Pancreas (tissue), 10 donors: Measurements from ENCODE around the gene ZFYVE27. TPM values are rescaled to one million over a fixed set of nuclear protein-coding genes. Genes with fewer than 3 reads are reported as not detected.
A peak's percentile ranks its signal among the peaks of the same experiment; 100 is the strongest.

Experiments used
- ATAC-seq, 4 donors: fragments of 200-7000 bp; cut with Tn5 transposase; one replicate each; pipeline versions ENCODE4 v1.8.0 to v1.9.1; 2020; ENCODE audit warnings: mild to moderate bottlenecking in 4 of 4, moderate library complexity in 4 of 4
- DNase-seq, 6 donors: peaks; one replicate each; pipeline ENCODE4 v3.0.0-alpha.2; 2020
- FAIRE-seq: peaks from 2 replicates; lab custom pipeline; 2012; peaks lifted over from hg19 to GRCh38; lab: Jason Lieb, UNC
- H3K27ac ChIP-seq, 4 donors: fragments of 200-600 bp; sonication (generic); 1 replicate in 3 of 4; 2 replicates in 1 of 4; pipeline versions ENCODE4 v1.5.0 to v1.8.0; 2020
- H3K27me3 ChIP-seq, 4 donors: fragments of 200-600 bp; one replicate each; pipeline ENCODE4 v1.8.0; 2021
- H3K36me3 ChIP-seq, 3 donors: fragments of 200-600 bp; sonication (generic) in 1 of 3; one replicate each; pipeline versions ENCODE4 v1.5.0 to v1.8.0; 2020 to 2021
- H3K4me1 ChIP-seq, 3 donors: fragments of 200-600 bp; one replicate each; pipeline ENCODE4 v1.8.0; 2021
- H3K4me3 ChIP-seq, 4 donors: fragments of 200-600 bp; sonication (generic) in 2 of 4; one replicate each; pipeline versions ENCODE4 v1.5.0 to v1.8.0; 2020 to 2021
- H3K9me3 ChIP-seq, 4 donors: fragments of 200-600 bp; one replicate each; pipeline ENCODE4 v1.8.0; 2021
- CTCF ChIP-seq, 4 donors: fragments of 200-600 bp; sonication (generic) in 3 of 4; IDR thresholded peaks; one replicate each; pipeline versions ENCODE4 v1.5.0 to v1.8.0; 2021; ENCODE audit warnings: antibody characterized with exemption in 4 of 4
- WGBS, 2 donors: extraction: QIAGEN DNeasy Blood & Tissue Kit; methylation state at CpG; one replicate each; pipeline ENCODE4 v1.1.7; 2013; 5-methylcytosine and 5-hydroxymethylcytosine counted together
- intact Hi-C, 3 donors: fragments of 100-400 bp; cut with DNase I; formaldehyde crosslinking; loops; one replicate each; pipeline versions ENCODE4 v1.11.1 to v1.14.2; 2022
- polyA plus RNA-seq, 2 donors: library from polyadenylated mRNA; stranded (reverse); fragments of 200-250 nt; gene quantifications; one replicate each; pipeline ENCODE4 v1.2.3, GENCODE V29; 2013
- total RNA-seq, 6 donors: library from RNA; stranded (reverse); fragmentation: NEBNext Ultra II Directional in 4 of 6; extraction: Animal tissue kit (Norgen Biotek cat#: 25700) in 4 of 6; gene quantifications; one replicate each; pipeline versions ENCODE4 v1.2.1 to v1.2.4, GENCODE V29; 2021 to 2023
- donor health status: healthy with polysubstance abuse.
- donor health status: DM: no; HTN: no; CAD: no; lungs with moderate emphysema.
- donor health status: DM: no; HTN: no; CAD: no.
- donor health status: control.
- donor health status: control.
- donor health status: Bipolar disorder and iron deficiency.
- donor health status: DM: yes; HTN: yes; CAD: no.
- donor health status: DM: no; HTN: no; CAD: no.
- donor health status: DM: no; HTN: no; CAD: no.
- donor health status: DM: yes; HTN: yes; CAD: no.

The ZFYVE27 gene
- total and polyA plus RNA-seq, 8 donors: 11.9 to 34.9 (median 15.5) TPM

- no peak for TF ChIP-seq CTCF (IDR thresholded peaks at IDR 0.05)
- FAIRE-seq (no peak), DNase-seq (no peak), ATAC-seq (no peak)
- Histone ChIP-seq H3K36me3 (no peaks in the 10 kb centered on the region), H3K9me3 (no peaks in the 10 kb centered on the region), H3K27ac (peak overlapping the region; percentile 70 to 88 (median 78)), H3K27me3 (no peaks in the 10 kb centered on the region), H3K4me1 (peaks cover 37 to 55% (median 40%) of the 10 kb centered on the region in 3 donors), H3K4me3 (peak overlapping the region in 2 of 4 donors; percentile 49 to 50)
- WGBS, 2 donors: 32% methylated on average over 9 of the region's 9 CpGs
- intact Hi-C loops: no loop called here
These were observed 47.4 kb downstream of the ZFYVE27 start for GRCh38 chr10:97784200-97784810.

- no peaks in the 10 kb centered on the region for H3K9me3 ChIP-seq
- no peak for TF ChIP-seq CTCF (IDR thresholded peaks at IDR 0.05)
- peaks cover 40 to 59% (median 41%) of the 10 kb centered on the region in 3 donors for H3K4me1 ChIP-seq
- H3K27me3 ChIP-seq: no peaks in the 10 kb centered on the region
- FAIRE-seq (no peak), ATAC-seq (no peak), DNase-seq (no peak)
- intact Hi-C loops: no loop called here
- H3K36me3 ChIP-seq: no peaks in the 10 kb centered on the region
- H3K4me3 ChIP-seq: peak overlapping the region in 2 of 4 donors; percentile 49 to 50
- WGBS, 2 donors: 39 to 43% methylated on average over 5 of the region's 5 CpGs
- H3K27ac ChIP-seq: peak overlapping the region; percentile 70 to 88 (median 78)
These were observed 48.3 kb downstream of the ZFYVE27 start for GRCh38 chr10:97785231-97785630.

GRCh38 chr10:97785731-97786130 lies 48.8 kb downstream of the ZFYVE27 start:
- no peak for DNase-seq
- H3K9me3 ChIP-seq: no peaks in the 10 kb centered on the region
- H3K27me3 ChIP-seq: no peaks in the 10 kb centered on the region
- FAIRE-seq: no peak
- no peak for TF ChIP-seq CTCF (IDR thresholded peaks at IDR 0.05)
- peak overlapping the region in 3 of 4 donors; percentile 26 to 50 (median 49) for H3K4me3 ChIP-seq
- H3K27ac ChIP-seq: peak overlapping the region; percentile 70 to 88 (median 78)
- no peak for ATAC-seq
- intact Hi-C loops: no loop called here
- no peaks in the 10 kb centered on the region for H3K36me3 ChIP-seq
- WGBS, 2 donors: 11 to 15% methylated on average over 9 of the region's 9 CpGs
- peaks cover 38 to 59% (median 42%) of the 10 kb centered on the region in 3 donors for H3K4me1 ChIP-seq

- ATAC-seq: peak; percentile 62 to 79 (median 74)
- 3 to 6% methylated on average over 22 of the region's 22 CpGs for WGBS, 2 donors
- H3K4me1 ChIP-seq: peaks cover 37 to 59% (median 41%) of the 10 kb centered on the region in 3 donors
- intact Hi-C loops: no loop called here
- no peak for FAIRE-seq
- TF ChIP-seq CTCF (IDR thresholded peaks at IDR 0.05): no peak
- no peaks in the 10 kb centered on the region for H3K27me3 ChIP-seq
- DNase-seq: peak; percentile 84 to 94 (median 92)
- H3K9me3 ChIP-seq: no peaks in the 10 kb centered on the region
- peak overlapping the region; percentile 70 to 88 (median 78) for H3K27ac ChIP-seq
- peak overlapping the region; percentile 20 to 50 (median 38) for H3K4me3 ChIP-seq
- H3K36me3 ChIP-seq: no peaks in the 10 kb centered on the region
These were observed 51.9 kb downstream of the ZFYVE27 start for GRCh38 chr10:97788552-97789442.
